ENCODE results near the gene KCNAB1.
"Not testable (repeated sequence)": the region's sequence is repeated elsewhere in the genome, so short reads cannot be mapped to it uniquely, and the experiment has no call there.

KCNAB1 gene

DNA sequence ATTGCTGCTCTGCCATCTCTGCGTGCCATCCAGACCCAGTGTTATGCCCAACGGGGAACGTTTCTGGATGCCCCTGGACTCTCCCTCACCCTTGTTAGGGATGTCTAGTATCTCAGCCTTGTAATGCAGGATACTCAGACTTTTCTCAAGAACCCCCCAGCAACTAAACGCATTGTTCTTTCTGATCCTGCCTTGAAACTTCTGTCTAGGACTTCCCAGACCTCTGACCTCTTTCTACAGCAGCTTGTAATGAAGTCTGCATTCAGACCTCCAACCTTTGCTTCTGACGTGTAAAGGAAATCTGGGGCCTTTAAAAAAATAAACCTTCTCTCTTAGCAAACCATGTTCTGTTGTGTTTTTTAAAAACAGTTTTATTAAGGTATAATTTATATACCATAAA is 139.5 kb downstream of the KCNAB1 start:
- DNase-seq (ENCODE audit: extremely low read depth in 1 of 2, low read depth in 1 of 2), result no peak

DNA sequence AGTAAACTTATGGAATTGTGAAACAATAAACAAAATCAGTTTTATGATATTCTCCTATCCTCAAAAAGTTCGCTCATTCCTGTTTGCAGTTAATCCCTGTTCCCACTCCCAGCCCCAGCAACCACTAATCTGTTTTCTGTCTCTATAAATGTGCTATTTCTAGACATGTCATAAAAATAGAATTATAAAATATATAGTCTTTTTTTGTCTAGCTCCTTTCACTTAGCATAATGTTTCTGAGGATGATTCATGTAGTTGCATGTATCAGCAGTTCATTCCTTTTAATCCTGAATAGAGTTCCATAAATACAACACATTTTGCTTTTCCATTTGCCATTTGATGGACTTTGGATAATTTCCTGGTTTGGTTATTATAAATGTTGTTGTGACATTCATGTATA is 140.0 kb downstream of the KCNAB1 start:
- DNase-seq (ENCODE audit: extremely low read depth in 1 of 2, low read depth in 1 of 2), result no peak

DNA sequence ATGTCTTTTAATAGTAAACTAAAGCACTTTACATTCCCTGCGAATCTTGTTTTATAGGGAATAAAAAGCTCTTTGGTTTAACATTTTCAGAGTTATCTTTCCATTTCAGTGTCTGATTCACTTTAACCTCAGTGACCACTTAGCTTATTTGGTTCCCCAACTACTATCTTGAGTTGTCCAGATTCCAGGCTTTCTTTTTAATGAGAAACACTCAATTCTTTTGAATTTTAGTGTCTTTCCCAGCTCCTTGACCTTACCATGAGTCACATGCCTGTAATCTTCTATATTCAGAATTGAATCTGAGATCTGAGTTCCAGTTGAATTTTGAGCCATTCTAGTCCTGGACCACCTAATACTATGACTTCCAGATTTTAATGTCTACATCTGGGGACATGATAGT is 144.4 kb downstream of the KCNAB1 start:
- DNase-seq (ENCODE audit: extremely low read depth in 1 of 2, low read depth in 1 of 2), result no peak

DNA sequence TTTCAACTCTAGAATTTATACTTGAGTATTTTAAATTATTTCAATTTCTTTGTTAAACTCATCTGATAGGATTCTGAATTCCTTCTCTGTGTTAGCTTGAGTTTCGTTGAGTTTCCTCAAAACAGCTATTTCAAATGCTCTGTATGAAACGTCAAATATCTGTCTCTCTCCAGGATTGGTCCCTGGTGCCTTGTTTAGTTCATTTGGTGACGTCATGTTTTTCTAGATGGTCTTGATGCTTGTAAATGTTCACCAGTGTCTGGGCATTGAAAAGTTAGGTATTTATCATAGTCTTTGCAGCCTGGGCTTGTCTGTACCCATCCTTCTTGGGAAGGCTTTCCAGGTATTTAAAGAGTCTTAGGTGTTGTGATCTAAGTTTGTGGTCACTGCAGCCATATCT is 151.1 kb downstream of the KCNAB1 start:
- DNase-seq (ENCODE audit: extremely low read depth in 1 of 2, low read depth in 1 of 2), result no peak

DNA sequence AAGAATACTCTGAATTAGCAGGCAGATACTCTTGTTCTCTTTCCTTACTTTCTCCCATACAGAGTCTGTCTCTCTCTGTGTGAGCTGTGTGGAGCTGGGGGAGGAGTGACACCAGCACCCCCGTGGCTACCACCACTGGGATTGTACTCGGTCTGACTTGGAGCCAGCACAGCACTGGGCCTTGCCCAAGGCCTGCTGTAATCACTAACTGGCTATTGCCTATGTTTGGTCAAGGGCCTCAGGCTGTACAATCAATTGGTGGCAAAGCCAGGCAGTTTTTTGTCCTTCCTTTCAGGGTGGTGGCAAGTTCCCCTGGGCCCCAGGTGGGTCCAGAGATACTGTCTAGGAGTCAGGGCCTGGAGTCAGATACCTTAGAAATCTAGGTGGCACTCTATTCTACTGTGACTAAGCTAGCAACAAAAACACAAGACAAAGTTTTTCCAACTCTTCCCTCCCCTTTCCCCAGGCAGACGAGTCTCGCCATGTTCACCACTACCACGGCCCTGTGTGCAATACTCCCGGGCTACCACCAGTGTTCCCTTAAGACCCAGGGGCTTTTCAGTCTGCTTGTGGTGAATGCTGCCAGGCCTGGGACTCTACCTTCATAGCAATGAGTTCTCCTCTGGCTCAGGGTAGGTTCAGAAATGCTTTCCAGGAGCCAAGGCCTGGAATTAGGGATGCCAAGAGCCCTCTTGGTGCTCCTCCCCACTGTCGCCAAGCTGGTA is 151.8 kb downstream of the KCNAB1 start:
- no peak for DNase-seq (ENCODE audit: extremely low read depth in 1 of 2, low read depth in 1 of 2)

DNA sequence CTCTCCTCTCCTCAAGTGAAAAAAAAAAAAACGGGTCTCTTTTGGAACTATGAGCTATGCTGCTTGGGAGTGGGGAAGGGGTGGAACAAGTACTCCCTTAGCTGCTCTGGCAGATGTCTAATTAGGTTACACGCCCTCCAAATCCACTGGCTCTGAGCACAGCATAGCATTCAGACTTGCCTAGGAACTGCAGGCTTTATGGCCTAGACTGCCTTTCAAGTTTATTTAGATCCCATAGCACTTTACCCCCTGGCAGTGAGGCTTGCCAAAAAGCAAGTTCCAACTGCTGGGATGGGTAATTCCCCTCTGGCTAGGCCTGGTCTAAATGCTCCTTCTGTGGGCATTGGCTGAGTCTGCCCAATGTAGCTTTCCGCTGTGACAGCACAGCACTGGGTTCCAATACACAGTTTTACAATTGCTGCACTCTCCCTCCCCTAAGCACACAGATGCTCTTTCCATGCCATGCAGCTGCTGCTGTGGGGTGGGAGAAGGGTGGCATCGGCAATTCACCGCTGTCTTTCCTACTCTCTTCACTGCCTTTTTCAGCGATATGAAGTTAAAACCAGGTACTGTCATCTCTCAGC is 152.8 kb downstream of the KCNAB1 start:
- DNase-seq (ENCODE audit: extremely low read depth in 1 of 2, low read depth in 1 of 2), result no peak

DNA sequence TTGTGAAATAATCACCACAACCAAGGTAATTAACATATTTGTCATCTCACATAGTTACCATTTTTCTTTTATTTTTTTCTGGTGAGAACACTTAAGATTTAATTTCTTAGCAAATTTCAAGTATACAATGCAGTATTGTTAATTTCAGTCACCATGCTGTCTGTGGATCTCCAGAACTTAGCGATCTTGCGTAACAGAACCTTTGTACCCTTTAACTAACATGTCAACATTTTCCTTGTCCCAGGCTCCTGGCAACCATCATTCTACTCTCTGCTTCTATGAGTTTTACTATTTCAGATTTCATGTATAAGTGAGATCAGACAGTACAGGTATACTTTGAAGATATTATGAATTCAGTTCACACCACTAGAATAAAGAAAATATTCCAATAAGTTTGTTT is 154.4 kb downstream of the KCNAB1 start:
- DNase-seq (ENCODE audit: extremely low read depth in 1 of 2, low read depth in 1 of 2), result no peak

DNA sequence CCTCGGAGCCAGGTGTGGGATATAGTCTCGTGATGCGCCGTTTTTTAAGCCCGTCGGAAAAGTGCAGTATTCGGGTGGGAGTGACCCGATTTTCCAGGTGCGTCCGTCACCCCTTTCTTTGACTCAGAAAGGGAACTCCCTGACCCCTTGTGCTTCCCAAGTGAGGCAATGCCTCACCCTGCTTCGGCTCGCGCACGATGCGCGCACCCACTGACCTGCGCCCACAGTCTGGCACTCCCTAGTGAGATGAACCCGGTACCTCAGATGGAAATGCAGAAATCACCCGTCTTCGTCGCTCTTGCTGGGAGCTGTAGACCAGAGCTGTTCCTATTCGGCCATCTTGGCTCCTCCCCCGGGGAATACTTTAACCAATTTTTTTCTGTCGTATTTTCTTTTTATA is 164.3 kb downstream of the KCNAB1 start:
- DNase-seq (ENCODE audit: extremely low read depth in 1 of 2, low read depth in 1 of 2), result not testable (repeated sequence)

DNA sequence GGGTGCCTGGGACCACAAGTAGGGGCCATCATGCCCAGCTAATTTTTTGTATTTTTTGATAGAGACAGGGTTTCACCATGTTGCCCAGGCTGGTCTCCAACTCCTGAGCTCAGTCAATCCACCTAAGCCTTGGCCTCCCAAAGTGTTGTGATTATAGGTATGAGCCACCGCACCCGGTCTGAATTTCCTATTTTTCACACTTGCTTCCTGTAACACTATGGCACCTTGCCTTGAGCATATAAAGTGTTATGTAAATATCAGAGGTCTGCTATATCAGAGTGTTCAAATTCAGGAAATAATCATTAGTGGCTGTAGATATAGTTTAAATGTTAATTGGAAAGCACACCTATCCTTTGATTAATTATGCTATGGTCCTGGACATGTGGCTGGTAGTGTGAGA is 165.2 kb downstream of the KCNAB1 start:
- no peak for DNase-seq (ENCODE audit: extremely low read depth in 1 of 2, low read depth in 1 of 2)

DNA sequence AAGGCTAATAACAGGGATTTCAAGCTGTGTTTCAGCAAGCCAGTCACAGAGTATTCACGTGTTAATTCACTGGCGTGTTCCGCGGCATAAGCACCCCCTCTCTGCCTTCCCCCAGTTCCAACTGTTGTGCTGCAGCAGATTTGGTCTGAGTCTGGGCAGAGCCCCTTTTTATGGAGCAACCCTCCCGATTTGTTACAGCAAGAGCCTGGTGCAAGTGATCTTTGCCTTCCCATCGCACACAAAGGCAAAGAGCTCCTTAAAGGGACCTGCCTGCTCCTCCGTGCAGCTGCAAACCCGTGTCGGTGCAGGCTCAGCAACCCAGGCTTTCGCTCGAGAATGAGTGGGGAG is 170.5 kb downstream of the KCNAB1 start:
- no peak for DNase-seq (ENCODE audit: extremely low read depth in 1 of 2, low read depth in 1 of 2)

DNA sequence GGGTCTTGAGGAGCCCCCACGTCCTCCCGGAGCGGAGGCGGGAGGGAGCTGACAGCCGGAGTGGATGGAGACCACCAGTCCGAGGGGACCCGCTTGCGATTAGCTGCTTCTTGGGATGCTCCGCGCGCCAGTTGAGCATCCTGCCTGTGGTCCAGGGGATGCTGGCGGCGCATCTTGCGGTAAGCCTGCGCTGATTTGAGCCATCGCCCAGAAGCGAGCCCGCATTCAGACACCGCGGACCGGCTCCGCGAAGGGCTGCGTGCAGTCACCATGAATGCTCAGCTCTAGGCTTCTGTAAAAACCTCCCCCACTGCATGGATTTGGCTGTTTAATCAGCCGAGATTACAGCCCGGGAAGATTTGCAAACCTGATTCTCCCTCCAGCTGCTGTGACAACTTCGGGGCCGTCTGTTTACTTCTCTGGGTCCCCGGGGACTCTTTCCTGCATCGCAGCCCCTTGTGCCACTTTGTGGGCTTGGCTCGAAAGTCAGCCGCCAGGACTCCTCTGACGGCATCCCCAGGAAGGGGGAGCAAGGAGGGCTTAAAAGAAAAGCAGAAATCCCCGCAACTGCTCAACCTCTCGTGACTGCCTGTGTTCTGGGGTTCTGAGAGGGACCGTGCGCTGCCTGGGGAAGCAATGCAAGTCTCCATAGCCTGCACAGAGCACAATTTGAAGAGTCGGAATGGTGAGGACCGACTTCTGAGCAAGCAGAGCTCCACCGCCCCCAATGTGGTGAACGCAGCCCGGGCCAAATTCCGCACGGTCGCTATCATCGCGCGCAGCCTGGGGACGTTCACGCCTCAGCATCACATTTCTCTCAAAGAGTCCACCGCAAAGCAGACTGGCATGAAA is 171.1 kb downstream of the KCNAB1 start:
- DNase-seq (ENCODE audit: extremely low read depth in 1 of 2, low read depth in 1 of 2), result no peak

DNA sequence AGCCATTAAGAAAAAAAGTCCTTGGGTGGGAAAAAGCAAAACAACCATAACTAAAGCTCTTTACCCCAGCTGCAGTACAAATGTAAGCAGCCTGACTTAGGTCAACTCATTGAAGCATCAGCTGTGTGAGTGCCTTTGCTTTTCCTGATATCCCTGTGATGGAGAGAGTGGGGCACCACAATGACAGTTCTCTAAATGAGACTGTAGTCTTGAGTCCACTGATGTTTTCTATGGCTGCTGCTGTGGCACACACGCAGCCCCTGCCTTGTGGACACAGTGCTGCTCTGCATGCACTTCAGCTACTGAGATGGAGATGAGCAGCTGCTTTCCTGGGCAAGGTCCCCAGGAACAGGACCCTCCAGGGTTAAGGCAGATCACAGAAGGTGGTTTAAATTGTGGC is 173.2 kb downstream of the KCNAB1 start:
- DNase-seq (ENCODE audit: extremely low read depth in 1 of 2, low read depth in 1 of 2), result no peak

DNA sequence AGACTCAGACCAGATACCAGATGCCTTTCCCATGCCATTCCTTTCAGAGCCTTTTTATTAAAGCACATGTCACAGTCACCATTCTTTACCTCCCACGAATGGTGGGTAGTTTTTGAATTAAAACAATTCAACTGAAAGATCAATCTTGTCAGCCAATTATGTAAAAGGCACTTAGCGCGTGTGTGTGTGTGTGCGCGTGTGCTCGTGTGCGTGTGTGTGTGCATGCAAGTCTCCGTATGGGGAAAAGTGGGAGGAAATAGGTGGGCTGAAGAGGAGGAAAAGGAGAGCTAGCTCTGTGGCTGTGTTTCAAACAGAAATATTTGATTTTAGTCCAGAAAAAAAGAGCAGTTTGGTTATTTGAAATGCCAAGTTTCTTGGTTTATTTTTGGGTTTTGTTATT is 177.2 kb downstream of the KCNAB1 start:
- DNase-seq (ENCODE audit: extremely low read depth in 1 of 2, low read depth in 1 of 2), result no peak

DNA sequence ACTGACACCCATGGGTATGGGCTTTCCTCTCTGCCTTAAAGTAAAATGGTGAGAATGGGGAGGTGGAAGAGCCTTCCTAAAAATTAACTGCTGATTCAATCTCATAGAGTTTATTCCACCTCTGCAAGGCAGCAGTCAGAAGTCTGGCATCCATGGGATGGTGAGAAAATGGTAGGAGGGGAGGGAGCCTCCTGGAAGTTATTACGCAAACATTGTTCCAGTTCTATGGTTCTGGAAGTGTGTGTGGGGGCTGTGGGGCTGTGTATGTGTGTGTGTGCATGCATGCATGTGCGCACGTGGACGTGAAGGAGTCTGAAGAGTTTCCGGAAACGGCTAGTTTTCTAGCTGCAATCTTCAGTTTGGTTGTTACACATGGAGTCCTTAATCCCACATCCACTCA is 177.6 kb downstream of the KCNAB1 start:
- DNase-seq (ENCODE audit: extremely low read depth in 1 of 2, low read depth in 1 of 2), result no peak

DNA sequence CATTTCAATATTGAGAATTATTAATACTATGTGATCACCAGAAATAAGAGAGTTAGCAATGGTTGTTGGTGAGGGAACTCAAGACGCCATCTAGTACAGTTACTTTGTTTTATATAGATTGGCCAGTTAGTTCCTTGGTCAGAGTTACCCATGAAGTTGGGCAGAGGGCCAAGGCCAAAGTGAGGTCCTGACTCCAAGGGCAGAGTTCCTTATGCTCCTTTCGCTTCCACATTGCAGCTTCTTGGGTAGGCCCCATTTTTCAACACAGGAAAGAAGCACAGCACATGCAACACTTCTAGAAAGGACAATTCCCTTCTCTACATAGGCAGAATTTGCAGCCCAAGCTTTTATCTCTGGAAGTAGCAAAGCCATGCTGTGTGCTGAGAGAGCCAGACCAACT is 178.6 kb downstream of the KCNAB1 start:
- no peak for DNase-seq (ENCODE audit: extremely low read depth in 1 of 2, low read depth in 1 of 2)

DNA sequence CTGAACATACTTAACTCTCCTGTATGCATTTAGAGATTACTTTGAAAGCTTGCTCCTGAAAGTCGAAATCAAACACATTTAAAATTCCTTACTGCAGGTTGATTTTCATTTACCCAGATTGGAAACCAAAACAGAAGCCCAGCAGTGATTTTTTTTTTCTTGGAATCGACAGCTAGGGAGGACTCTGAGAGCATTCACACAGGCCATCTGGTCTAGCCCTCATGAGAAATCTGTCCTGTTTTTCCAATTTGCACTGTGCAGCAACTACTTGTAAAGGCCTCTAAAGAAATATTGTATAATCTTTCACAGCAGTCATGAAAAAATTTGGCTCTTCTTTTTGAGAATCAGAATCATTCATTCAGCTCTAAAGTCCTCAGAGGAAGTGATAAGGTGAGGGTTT is 179.2 kb downstream of the KCNAB1 start:
- no peak for DNase-seq (ENCODE audit: extremely low read depth in 1 of 2, low read depth in 1 of 2)

DNA sequence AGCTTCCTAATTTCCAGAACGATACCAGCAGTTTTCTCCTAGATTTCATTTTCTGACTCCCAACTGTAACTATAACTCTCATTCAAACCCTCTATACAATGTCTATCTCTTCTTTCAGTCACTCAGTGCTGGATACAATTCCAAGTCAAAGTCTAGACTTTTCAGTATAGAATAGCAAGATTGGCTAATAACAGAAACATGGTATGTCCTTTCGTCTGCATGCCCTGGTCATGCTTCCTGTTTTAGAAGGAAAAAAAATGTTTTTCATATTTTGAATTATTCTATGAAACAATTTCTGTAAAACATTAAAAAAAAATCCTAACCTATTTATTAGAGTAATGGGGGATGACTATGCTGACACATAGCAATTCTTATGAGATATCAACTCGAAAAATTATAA is 180.0 kb downstream of the KCNAB1 start:
- DNase-seq (ENCODE audit: extremely low read depth in 1 of 2, low read depth in 1 of 2), result no peak

DNA sequence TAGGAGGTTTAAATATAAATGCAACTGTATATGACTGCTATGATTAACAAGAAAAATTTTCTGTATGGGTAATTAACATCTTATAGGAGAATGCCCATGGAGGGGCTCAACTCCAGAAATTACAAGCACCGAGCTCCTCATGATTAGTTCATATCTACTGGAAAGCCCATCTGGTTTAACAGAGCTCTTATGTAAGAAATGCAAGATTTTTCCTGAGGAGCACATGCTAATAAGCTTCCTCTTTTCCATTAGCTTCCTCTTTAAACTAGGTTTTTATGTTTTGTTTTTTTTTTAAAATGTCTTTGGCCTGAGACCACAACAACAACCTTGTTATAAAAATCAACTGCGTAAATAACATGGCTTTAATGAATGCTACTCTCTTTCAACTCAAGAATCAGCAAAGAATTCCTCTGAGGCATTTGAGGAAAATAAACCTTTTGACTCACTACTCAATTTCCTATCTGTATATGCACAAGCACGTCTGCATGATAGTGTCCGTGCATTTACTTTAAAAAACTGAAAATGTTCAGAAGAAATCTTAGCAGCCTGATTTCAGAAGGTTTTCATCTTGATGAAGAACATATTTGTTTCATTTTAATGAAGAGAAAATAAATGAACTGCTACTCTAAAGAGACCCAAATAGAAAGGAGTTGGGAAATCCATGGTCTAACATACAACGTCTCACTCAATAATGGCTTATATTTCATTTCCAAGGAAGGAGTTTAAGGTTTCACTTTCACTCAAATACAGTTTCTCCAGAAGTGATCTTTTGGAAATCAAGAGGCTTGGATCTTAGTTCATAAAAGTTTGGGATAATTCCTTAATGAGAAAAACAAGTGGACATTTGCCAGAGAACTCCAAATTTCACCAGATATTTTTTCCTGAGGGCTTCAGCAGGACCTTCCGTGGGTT is 180.8 kb downstream of the KCNAB1 start:
- DNase-seq (ENCODE audit: extremely low read depth in 1 of 2, low read depth in 1 of 2), result no peak

DNA sequence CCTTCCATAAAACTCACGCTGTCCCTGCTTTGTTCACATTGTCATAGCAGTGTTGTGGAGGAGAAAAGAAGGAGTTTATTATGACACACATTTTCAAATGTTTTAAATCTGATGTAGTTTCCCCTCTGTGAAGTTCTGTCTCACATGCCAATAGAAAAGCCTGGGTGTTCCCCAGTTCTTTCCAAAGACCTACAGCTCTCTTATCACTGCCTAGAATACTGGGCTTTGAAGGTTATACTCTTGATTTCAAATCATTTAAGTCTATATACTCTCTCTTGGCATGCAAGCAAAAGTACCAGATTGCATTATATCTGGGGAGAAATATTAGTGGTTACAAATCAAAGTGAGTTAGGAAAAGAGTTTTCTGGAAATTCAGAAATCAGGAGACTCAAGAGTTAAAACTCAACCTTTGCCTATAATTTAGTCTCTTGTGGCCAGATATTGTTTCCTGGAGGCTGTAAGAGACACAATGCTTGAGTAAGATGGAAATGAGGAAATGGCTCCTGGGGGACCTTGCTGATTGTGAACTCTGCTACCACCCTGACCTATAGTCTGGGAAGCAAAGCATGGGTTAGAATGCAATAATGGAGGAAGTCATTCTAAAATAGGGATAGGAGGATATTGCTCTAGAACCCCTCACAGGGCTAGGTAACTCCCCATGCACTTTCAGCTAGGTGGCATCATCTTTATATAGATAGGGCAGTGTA is 182.8 kb downstream of the KCNAB1 start:
- DNase-seq (ENCODE audit: extremely low read depth in 1 of 2, low read depth in 1 of 2), result no peak

DNA sequence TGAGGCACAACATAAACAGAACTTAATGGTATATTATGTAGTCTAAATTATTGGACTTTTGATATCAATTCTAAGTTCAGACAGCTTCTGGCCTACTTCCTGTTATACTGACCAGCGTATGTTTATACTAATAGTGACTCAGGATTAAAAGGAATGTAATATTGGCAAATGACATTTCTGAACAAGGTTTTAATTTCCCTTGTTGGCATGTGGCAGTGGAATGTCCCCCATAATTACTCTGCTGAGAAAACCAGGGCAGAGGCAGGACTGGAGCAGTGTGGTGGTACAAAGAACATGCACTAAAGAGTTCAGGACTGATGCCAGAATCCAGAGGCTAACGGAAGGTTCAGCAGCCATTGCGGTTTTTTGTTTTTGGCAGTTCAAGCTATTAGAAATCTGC is 184.0 kb downstream of the KCNAB1 start:
- no peak for DNase-seq (ENCODE audit: extremely low read depth in 1 of 2, low read depth in 1 of 2)

DNA sequence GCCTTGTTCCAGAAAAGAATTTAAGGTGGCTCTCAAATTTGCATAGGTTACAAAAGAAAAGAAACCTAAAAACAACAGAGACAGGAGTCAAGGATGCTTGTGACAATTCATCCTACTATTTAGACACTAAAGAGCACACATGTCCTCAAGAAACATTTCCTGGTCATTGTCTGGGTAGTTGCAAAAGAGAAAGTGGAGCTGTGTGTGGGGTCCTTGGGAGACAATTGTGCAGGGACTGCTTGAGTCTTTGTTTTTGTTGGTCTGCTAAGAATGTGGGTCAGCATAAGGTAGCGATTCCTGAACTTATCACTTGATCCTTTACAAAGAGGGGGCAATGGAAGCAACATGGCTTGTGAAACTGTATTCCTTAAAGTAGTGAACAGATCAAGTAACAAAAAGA is 185.3 kb downstream of the KCNAB1 start:
- no peak for DNase-seq (ENCODE audit: extremely low read depth in 1 of 2, low read depth in 1 of 2)

Measured in stimulated activated CD8-positive, alpha-beta memory T cell treated with anti-CD3 and anti-CD28 coated beads, Interleukin-7, amount 100 ng/mL, for 48 hours (primary cell).